K562 (cell line): ENCODE results near the gene RPL34. TPM values are rescaled to one million over a fixed set of nuclear protein-coding genes. Genes with fewer than 3 reads are reported as not detected.

Source experiments
- C11orf30 ChIP-seq: fragments of 450-650 bp; IDR thresholded peaks from 2 replicates; pipeline ENCODE4 v1.6.1; 2016; ENCODE audit warnings: low read depth, mild to moderate bottlenecking
- CBX1 ChIP-seq: sonication (generic); IDR thresholded peaks from 2 replicates; pipeline ENCODE4 v1.6.1; 2016; ENCODE audit warnings: antibody characterized with exemption, low read depth, mild to moderate bottlenecking
- CHD7 ChIP-seq: fragments of 200-600 bp; sonication (generic); IDR thresholded peaks from one replicate; pipeline ENCODE4 v1.6.1; 2012; ENCODE audit warnings: mild to moderate bottlenecking, low read depth, low read length, inconsistent platforms
- ETS2 ChIP-seq: IDR thresholded peaks from 2 replicates; pipeline ENCODE4 v1.6.1; 2016; ENCODE audit warnings: borderline replicate concordance, missing genetic modification characterization, mild to moderate bottlenecking, moderate library complexity, missing compliant biosample characterization; ENCODE audit not compliant: poor library complexity, severe bottlenecking
- FOXK2 ChIP-seq, 2 experiments: fragments of 450-650 bp; IDR thresholded peaks in 1 of 2; conservative IDR thresholded peaks in 1 of 2; 2 replicates each; pipeline ENCODE4 v1.6.1; 2016; ENCODE audit warnings: low read depth in 2 of 2, mild to moderate bottlenecking in 1 of 2
- HDAC2 ChIP-seq: fragments of 450-650 bp; IDR thresholded peaks from 2 replicates; pipeline ENCODE4 v1.6.1; 2016; ENCODE audit warnings: mild to moderate bottlenecking
- HIVEP1 ChIP-seq: fragments of 250-450 bp; sonication (Bioruptor Pico); IDR thresholded peaks from 2 replicates; pipeline ENCODE4 v1.4.0; 2020; ENCODE audit warnings: mild to moderate bottlenecking
- NEUROD1 ChIP-seq: fragments of 150-350 bp; IDR thresholded peaks from 2 replicates; pipeline ENCODE4 v1.6.1; 2014; ENCODE audit warnings: borderline replicate concordance, low read length, low read depth; ENCODE audit not compliant: partially characterized antibody
- POLR2A ChIP-seq: fragments of 450-650 bp; conservative IDR thresholded peaks from 2 replicates; pipeline ENCODE4 v1.6.1; 2016
- POLR2H ChIP-seq: IDR thresholded peaks from 2 replicates; pipeline ENCODE4 v1.6.1; 2016; ENCODE audit warnings: missing genetic modification characterization, low read depth, mild to moderate bottlenecking, control low read depth, missing compliant biosample characterization, moderate library complexity
- SNAPC5 ChIP-seq: fragments of 250-450 bp; sonication (Bioruptor Pico); IDR thresholded peaks from 2 replicates; pipeline ENCODE4 v1.8.0; 2021; ENCODE audit warnings: moderate library complexity, mild to moderate bottlenecking, inconsistent platforms
- TAF1 ChIP-seq: IDR thresholded peaks from 2 replicates; pipeline ENCODE4 v1.6.1; 2011; ENCODE audit warnings: mild to moderate bottlenecking, low read length, moderate library complexity; ENCODE audit not compliant: insufficient read depth, control insufficient read depth, severe bottlenecking; ENCODE audit errors: extremely low read depth
- TAF7 ChIP-seq: fragments of 450-650 bp; IDR thresholded peaks from 2 replicates; pipeline ENCODE4 v1.6.1; 2016; ENCODE audit warnings: missing genetic modification characterization, missing compliant biosample characterization
- ZNF24 ChIP-seq: fragments of 450-650 bp; IDR thresholded peaks from 2 replicates; pipeline ENCODE4 v1.6.1; 2016
- ZNF274 ChIP-seq: IDR thresholded peaks from 2 replicates; pipeline ENCODE4 v1.6.1; 2011; ENCODE audit warnings: low read depth, mild to moderate bottlenecking, low read length, moderate library complexity, borderline replicate concordance
- ZNF347 ChIP-seq: fragments of 450-650 bp; formaldehyde crosslinking; IDR thresholded peaks from 2 replicates; pipeline ENCODE4 v1.4.0; 2020; ENCODE audit warnings: low read depth, mild to moderate bottlenecking, moderate library complexity
- ZNF57 ChIP-seq: fragments of 450-650 bp; formaldehyde crosslinking; IDR thresholded peaks from 2 replicates; pipeline ENCODE4 v1.4.0; 2020; ENCODE audit warnings: mild to moderate bottlenecking, moderate library complexity
- ZNF583 ChIP-seq: fragments of 250-450 bp; sonication (Bioruptor Pico); IDR thresholded peaks from 2 replicates; pipeline ENCODE4 v1.4.0; 2020
- polyA plus RNA-seq, 8 experiments: library from polyadenylated mRNA; depleted of rRNA in 4 of 8; stranded (reverse) in 5 of 8; unstranded in 3 of 8; fragments of >200 nt; fragmentation: Nextera tagmentation in 2 of 8; fragmentation: Illumina TruSeq in 1 of 8; extraction: Ambion mirVana in 2 of 8; extraction: Trizol in 1 of 8; gene quantifications; 2 replicates each; pipeline versions ENCODE4 v1.2.1 to v1.2.3, GENCODE V29; 2011 to 2014; ENCODE audit warnings: inconsistent platforms in 1 of 8, missing spikeins in 1 of 8
- total RNA-seq, 7 experiments: library from RNA; depleted of rRNA in 6 of 7; stranded (reverse); fragments of >200 nt in 6 of 7; fragmentation: Illumina TruSeq in 2 of 7; extraction: Trizol in 2 of 7; gene quantifications; 2 replicates each; pipeline versions ENCODE4 v1.2.1 to v1.2.3, GENCODE V29; 2011 to 2021; ENCODE audit warnings: low replicate concordance in 1 of 7

Gene RPL34
- total and polyA plus RNA-seq, 9 of the 15 experiments (the other 6 are each of a cell fraction or from before 2014, with no cell fraction given) = 1,612 to 4,502 (median 2,593) TPM

GRCh38 chr4:108650212-108651013 is 30.0 kb downstream of the RPL34 start, which contains the start of gene OSTC (continued):
- TF ChIP-seq POLR2H (tag) (peak; percentile 55), HDAC2 (no peak), TAF1 (peak; percentile 81), ZNF583 (CRISPR knock-in tag) (no peak), POLR2A (peak; percentile 95), ZNF24 (no peak), SNAPC5 (CRISPR knock-in tag) (no peak), CBX1 (no peak), ZNF274 (no peak), TAF7 (tag) (peak; percentile 75; the same call in 1 of the 2 replicates), HIVEP1 (CRISPR knock-in tag) (no peak), ZNF347 (CRISPR knock-in tag) (no peak), ZNF57 (CRISPR knock-in tag) (no peak), NEUROD1 (peak; percentile 64), ETS2 (no peak), FOXK2 (conservative IDR thresholded peaks at IDR 0.05 in 1 of 2, IDR thresholded peaks at IDR 0.05 in 1 of 2; ENCODE audit: low read depth in 2 of 2) (peak; percentile 63 to 77), C11orf30 (peak; percentile 66), CHD7 (no peak)
